Neural cell (in vitro differentiated cells): ENCODE data around the gene CCDC71. TPM values are rescaled to one million over a fixed set of nuclear protein-coding genes. Genes with fewer than 3 reads are reported as not detected.

Experiments used
- H2AFZ ChIP-seq: fragments of 200-600, 300-800 bp; sonication (generic), shearing (Covaris generic); 2 replicates; pipeline ENCODE4 v1.6.0; 2014; ENCODE audit warnings: low read depth, mild to moderate bottlenecking, antibody characterized with exemption, low read length, moderate library complexity
- H3F3A ChIP-seq: fragments of 200-600 bp; shearing (Covaris generic); 2 replicates; pipeline ENCODE4 v1.6.1; 2016; ENCODE audit warnings: mild to moderate bottlenecking, moderate library complexity, mixed read lengths, antibody characterized with exemption, low read length; ENCODE audit not compliant: insufficient read depth, poor library complexity, severe bottlenecking
- H3K27ac ChIP-seq: fragments of 200-600, 300-800 bp; sonication (generic), shearing (Covaris generic); 2 replicates; pipeline ENCODE4 v1.5.1; 2014; ENCODE audit warnings: mild to moderate bottlenecking, low read length, moderate library complexity
- H3K27me3 ChIP-seq: fragments of 300-800, 200-600 bp; sonication (generic), shearing (Covaris generic); 2 replicates; pipeline ENCODE4 v1.6.0; 2014; ENCODE audit warnings: mild to moderate bottlenecking, low read depth, low read length, moderate library complexity; ENCODE audit not compliant: insufficient read depth
- H3K36me3 ChIP-seq: fragments of 300-800, 200-600 bp; sonication (generic), shearing (Covaris generic); 2 replicates; pipeline ENCODE4 v1.5.1; 2014; ENCODE audit warnings: mild to moderate bottlenecking, antibody characterized with exemption, low read length, moderate library complexity; ENCODE audit not compliant: insufficient read depth
- H3K4me2 ChIP-seq: fragments of 300-800, 200-600 bp; sonication (generic), shearing (Covaris generic); 2 replicates; pipeline ENCODE4 v1.6.0; 2014; ENCODE audit warnings: mild to moderate bottlenecking, low read length
- H3K4me3 ChIP-seq: fragments of 300-800, 200-600 bp; sonication (generic), shearing (Covaris generic); 2 replicates; pipeline ENCODE4 v1.5.1; 2014; ENCODE audit warnings: mild to moderate bottlenecking, low read length, moderate library complexity
- H3K79me2 ChIP-seq: fragments of 200-600 bp; shearing (Covaris generic); replicated peaks from 2 replicates; pipeline ENCODE4 v1.6.0; 2014; ENCODE audit warnings: mild to moderate bottlenecking, low read length, moderate library complexity; ENCODE audit not compliant: insufficient read depth
- H3K9ac ChIP-seq: fragments of 300-800, 200-600 bp; sonication (generic), shearing (Covaris generic); 2 replicates; pipeline ENCODE4 v1.6.1; 2016; ENCODE audit warnings: mild to moderate bottlenecking, low read length, mixed read lengths
- H3K9me2 ChIP-seq: fragments of 200-600 bp; shearing (Covaris generic); 2 replicates; pipeline ENCODE4 v1.6.1; 2016; ENCODE audit warnings: mild to moderate bottlenecking, low read length, mixed read lengths; ENCODE audit not compliant: insufficient read depth
- H3K9me3 ChIP-seq: fragments of 200-600, 300-800 bp; sonication (generic), shearing (Covaris generic); 2 replicates; pipeline ENCODE4 v1.6.1; 2016; ENCODE audit warnings: mild to moderate bottlenecking, mixed run types, low read length, moderate library complexity, mixed read lengths
- H4K20me1 ChIP-seq: fragments of 200-600 bp; shearing (Covaris generic); 2 replicates; pipeline ENCODE4 v1.6.1; 2016; ENCODE audit warnings: mild to moderate bottlenecking, mixed run types; ENCODE audit not compliant: insufficient read depth
- EP300 ChIP-seq: fragments of 450-650 bp; conservative IDR thresholded peaks from 2 replicates; pipeline ENCODE4 v1.6.1; 2014; ENCODE audit warnings: antibody characterized with exemption, mild to moderate bottlenecking, moderate library complexity; ENCODE audit not compliant: poor library complexity, severe bottlenecking
- EZH2 ChIP-seq: fragments of 200-600, 300-800 bp; shearing (Covaris generic), sonication (generic); IDR thresholded peaks from 2 replicates; pipeline ENCODE4 v1.6.1; 2014; ENCODE audit warnings: antibody characterized with exemption, low read length, borderline replicate concordance, mild to moderate bottlenecking; ENCODE audit not compliant: insufficient read depth, poor library complexity, severe bottlenecking
- MXI1 ChIP-seq: fragments of 450-650 bp; conservative IDR thresholded peaks from 2 replicates; pipeline ENCODE4 v1.6.1; 2014; ENCODE audit warnings: antibody characterized with exemption, mild to moderate bottlenecking; ENCODE audit not compliant: poor library complexity, severe bottlenecking
- POLR2AphosphoS5 ChIP-seq: IDR thresholded peaks from 2 replicates; pipeline ENCODE4 v1.6.1; 2012
- RAD21 ChIP-seq: fragments of 450-650 bp; conservative IDR thresholded peaks from 2 replicates; pipeline ENCODE4 v1.6.1; 2014; ENCODE audit warnings: antibody characterized with exemption, mild to moderate bottlenecking, moderate library complexity
- SMC3 ChIP-seq: fragments of 450-650 bp; conservative IDR thresholded peaks from 2 replicates; pipeline ENCODE4 v1.6.1; 2014; ENCODE audit warnings: antibody characterized with exemption, mild to moderate bottlenecking, moderate library complexity; ENCODE audit not compliant: poor library complexity
- TAF1 ChIP-seq: IDR thresholded peaks from 2 replicates; pipeline ENCODE4 v1.6.1; 2012; ENCODE audit warnings: low read depth
- polyA plus RNA-seq: library from polyadenylated mRNA; depleted of rRNA; stranded (reverse); fragments of >200 nt; gene quantifications from 2 replicates; pipeline ENCODE4 v1.2.3, GENCODE V29; 2014
- TF ChIP-seq, protein P1 (sequence below): IDR thresholded peaks from 2 replicates; pipeline ENCODE4 v1.6.1; 2012; ENCODE audit warnings: borderline replicate concordance
- TF ChIP-seq, protein P2 (sequence below): fragments of 450-650 bp; IDR thresholded peaks from 2 replicates; pipeline ENCODE4 v1.5.1; 2014; ENCODE audit warnings: antibody characterized with exemption, mild to moderate bottlenecking, moderate library complexity; ENCODE audit not compliant: poor library complexity, severe bottlenecking

Gene CCDC71
- polyA plus RNA-seq, 1 donor from 2014 or later: 14.8 TPM

DNA sequence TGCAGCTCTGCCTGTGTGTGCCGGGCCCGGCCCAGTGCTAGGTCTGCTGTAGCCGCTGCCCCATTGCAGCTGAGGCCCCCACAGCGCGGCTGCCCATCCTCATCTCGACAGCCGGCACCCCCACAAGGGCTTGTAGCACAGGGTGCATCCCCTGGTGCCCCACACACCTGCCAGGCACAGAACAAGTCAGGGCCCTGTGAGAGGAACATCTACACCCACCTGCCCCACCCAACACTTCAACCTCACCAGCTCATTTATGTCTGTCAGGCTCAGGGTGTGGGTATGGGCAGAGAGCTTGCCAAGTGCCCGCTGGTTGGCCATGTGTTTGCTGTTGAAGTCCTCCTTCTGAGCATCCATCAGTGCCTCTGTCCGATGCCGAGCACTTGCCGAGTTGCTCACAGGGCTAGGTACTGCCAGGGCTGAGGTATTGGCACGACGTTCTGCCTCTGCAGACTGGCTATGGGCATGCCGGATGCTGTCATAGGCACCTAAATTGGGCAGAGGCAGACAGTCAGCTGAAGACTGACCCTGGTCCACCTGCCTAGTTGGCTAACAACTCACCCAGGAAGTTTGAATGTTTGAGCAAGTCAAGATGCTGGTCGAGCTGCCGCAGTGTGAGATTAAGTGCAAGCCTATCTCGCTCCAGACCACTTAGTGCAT is 43.1 kb downstream of the CCDC71 start:
- Histone ChIP-seq H3K27me3 (no peaks in the 10 kb centered on the region), H3K4me3 (no peak overlapping the region), H3F3A (no peaks in the 10 kb centered on the region), H3K36me3 (no peaks in the 10 kb centered on the region), H4K20me1 (no peaks in the 10 kb centered on the region), H3K9me2 (no peaks in the 10 kb centered on the region), H3K4me2 (no peak overlapping the region), H3K79me2 (peaks cover 15% of the 10 kb centered on the region), H3K27ac (no peak overlapping the region), H3K9me3 (no peaks in the 10 kb centered on the region), H3K9ac (no peak overlapping the region), H2AFZ (no peak overlapping the region)
- TF ChIP-seq SMC3 (no peak), EZH2 (no peak), MXI1 (no peak), POLR2AphosphoS5 (no peak), TAF1 (no peak), EP300 (no peak), RAD21 (no peak)
- TF ChIP-seq, protein P1, sequence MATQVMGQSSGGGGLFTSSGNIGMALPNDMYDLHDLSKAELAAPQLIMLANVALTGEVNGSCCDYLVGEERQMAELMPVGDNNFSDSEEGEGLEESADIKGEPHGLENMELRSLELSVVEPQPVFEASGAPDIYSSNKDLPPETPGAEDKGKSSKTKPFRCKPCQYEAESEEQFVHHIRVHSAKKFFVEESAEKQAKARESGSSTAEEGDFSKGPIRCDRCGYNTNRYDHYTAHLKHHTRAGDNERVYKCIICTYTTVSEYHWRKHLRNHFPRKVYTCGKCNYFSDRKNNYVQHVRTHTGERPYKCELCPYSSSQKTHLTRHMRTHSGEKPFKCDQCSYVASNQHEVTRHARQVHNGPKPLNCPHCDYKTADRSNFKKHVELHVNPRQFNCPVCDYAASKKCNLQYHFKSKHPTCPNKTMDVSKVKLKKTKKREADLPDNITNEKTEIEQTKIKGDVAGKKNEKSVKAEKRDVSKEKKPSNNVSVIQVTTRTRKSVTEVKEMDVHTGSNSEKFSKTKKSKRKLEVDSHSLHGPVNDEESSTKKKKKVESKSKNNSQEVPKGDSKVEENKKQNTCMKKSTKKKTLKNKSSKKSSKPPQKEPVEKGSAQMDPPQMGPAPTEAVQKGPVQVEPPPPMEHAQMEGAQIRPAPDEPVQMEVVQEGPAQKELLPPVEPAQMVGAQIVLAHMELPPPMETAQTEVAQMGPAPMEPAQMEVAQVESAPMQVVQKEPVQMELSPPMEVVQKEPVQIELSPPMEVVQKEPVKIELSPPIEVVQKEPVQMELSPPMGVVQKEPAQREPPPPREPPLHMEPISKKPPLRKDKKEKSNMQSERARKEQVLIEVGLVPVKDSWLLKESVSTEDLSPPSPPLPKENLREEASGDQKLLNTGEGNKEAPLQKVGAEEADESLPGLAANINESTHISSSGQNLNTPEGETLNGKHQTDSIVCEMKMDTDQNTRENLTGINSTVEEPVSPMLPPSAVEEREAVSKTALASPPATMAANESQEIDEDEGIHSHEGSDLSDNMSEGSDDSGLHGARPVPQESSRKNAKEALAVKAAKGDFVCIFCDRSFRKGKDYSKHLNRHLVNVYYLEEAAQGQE: no peak
- TF ChIP-seq, protein P2, sequence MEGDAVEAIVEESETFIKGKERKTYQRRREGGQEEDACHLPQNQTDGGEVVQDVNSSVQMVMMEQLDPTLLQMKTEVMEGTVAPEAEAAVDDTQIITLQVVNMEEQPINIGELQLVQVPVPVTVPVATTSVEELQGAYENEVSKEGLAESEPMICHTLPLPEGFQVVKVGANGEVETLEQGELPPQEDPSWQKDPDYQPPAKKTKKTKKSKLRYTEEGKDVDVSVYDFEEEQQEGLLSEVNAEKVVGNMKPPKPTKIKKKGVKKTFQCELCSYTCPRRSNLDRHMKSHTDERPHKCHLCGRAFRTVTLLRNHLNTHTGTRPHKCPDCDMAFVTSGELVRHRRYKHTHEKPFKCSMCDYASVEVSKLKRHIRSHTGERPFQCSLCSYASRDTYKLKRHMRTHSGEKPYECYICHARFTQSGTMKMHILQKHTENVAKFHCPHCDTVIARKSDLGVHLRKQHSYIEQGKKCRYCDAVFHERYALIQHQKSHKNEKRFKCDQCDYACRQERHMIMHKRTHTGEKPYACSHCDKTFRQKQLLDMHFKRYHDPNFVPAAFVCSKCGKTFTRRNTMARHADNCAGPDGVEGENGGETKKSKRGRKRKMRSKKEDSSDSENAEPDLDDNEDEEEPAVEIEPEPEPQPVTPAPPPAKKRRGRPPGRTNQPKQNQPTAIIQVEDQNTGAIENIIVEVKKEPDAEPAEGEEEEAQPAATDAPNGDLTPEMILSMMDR: no peak

DNA sequence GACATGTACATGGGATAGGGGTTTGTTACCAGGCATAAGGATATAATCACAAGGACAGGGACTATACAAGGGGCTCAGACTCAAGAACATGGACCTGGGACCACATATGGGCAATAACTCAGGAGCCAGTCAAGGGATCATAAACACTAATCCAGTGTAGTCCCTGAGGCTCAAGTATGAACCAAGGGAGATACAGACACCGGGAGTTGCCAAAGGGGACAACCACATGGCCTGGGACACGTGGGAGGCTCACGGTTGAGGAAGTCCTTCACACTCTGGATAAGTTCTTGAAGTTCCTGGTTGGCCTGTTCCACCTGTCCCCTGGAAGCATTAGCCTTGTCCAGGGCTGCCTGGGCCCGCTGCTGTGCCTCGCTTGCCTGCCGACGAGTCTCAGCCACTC is 43.7 kb downstream of the CCDC71 start:
- Histone ChIP-seq H2AFZ (no peak overlapping the region), H3K27ac (no peak overlapping the region), H4K20me1 (no peaks in the 10 kb centered on the region), H3K27me3 (no peaks in the 10 kb centered on the region), H3K9ac (no peak overlapping the region), H3K9me2 (no peaks in the 10 kb centered on the region), H3K4me2 (no peak overlapping the region), H3F3A (no peaks in the 10 kb centered on the region), H3K9me3 (no peaks in the 10 kb centered on the region), H3K79me2 (peaks cover 15% of the 10 kb centered on the region), H3K4me3 (no peak overlapping the region), H3K36me3 (no peaks in the 10 kb centered on the region)
- TF ChIP-seq SMC3: no peak
- TF ChIP-seq RAD21: no peak
- TF ChIP-seq, protein P1: no peak
- TF ChIP-seq EZH2: no peak
- no peak for TF ChIP-seq TAF1
- TF ChIP-seq, protein P2: no peak
- no peak for TF ChIP-seq POLR2AphosphoS5
- no peak for TF ChIP-seq EP300
- TF ChIP-seq MXI1: no peak
